ENCODE measurements around the gene ZNF197. TPM values are rescaled to one million over a fixed set of nuclear protein-coding genes. Genes with fewer than 3 reads are reported as not detected.
"Not testable (repeated sequence)": the region's sequence is repeated elsewhere in the genome, so short reads cannot be mapped to it uniquely, and the experiment has no call there.

The ZNF197 gene
- total RNA-seq, result 10 to 100 TPM; 17.6 to 51.2 (median 28.5) TPM

- intact Hi-C loops (cut with DNase I; ENCODE audit: low total_unique reads), result no loop called here
- peaks cover 0 to 5% of the 10 kb centered on the region in 2 donors for H3K4me1 ChIP-seq
- peak within 1 kb of the TSS; percentile 85 to 86 for H3K27ac ChIP-seq
- H3K4me3 ChIP-seq, result peak within 1 kb of the TSS; percentile 82 to 85
- no peaks in the 10 kb centered on the region for H3K36me3 ChIP-seq
- H3K27me3 ChIP-seq, result no peaks in the 10 kb centered on the region
- peak; percentile 81 for DNase-seq
- TF ChIP-seq POLR2A (IDR thresholded peaks at IDR 0.05), result no peak
- peak in 3 of 4 experiments; percentile 12 to 23 (median 18) for TF ChIP-seq CTCF (IDR thresholded peaks at IDR 0.05)
- no peaks in the 10 kb centered on the region for H3K9me3 ChIP-seq
Observed at GRCh38 chr3:44624749-44625480, at the start of gene ZNF197. Gene ZNF197, plus strand, starts transcription at chr3:44625036. Its CDS starts 4,119 bp downstream, at chr3:44629155.

DNA sequence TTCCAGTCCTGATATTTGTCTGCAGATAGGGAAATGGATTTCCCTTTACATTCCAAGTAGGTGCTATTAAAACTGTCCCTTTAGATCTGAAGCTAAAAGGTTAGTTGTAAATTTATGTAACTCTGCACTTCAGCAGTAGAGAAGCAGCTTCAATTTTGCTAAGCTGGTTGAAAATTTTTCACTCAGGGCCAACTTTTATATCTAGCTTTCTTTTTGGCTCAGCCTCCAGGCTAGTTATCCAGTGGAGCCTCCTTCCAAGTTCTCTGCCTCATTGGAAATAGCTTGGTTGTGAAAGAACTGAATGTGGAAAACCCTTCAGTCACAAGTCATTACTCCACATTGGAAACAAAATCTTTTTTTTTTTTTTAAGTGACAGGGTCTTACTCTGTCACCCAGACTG is 48.2 kb upstream of the ZNF197 start:
- peaks cover 0 to 5% of the 10 kb centered on the region in 2 donors for H3K9me3 ChIP-seq
- H3K36me3 ChIP-seq, result no peaks in the 10 kb centered on the region
- DNase-seq, result no peak
- H3K27ac ChIP-seq, result no peak overlapping the region
- H3K4me3 ChIP-seq, result no peak overlapping the region
- H3K4me1 ChIP-seq, result no peaks in the 10 kb centered on the region
- TF ChIP-seq POLR2A (IDR thresholded peaks at IDR 0.05), result no peak
- no peak for TF ChIP-seq CTCF (IDR thresholded peaks at IDR 0.05)
- no peaks in the 10 kb centered on the region for H3K27me3 ChIP-seq
- intact Hi-C loops (cut with DNase I; ENCODE audit: low total_unique reads), result no loop called here

DNA sequence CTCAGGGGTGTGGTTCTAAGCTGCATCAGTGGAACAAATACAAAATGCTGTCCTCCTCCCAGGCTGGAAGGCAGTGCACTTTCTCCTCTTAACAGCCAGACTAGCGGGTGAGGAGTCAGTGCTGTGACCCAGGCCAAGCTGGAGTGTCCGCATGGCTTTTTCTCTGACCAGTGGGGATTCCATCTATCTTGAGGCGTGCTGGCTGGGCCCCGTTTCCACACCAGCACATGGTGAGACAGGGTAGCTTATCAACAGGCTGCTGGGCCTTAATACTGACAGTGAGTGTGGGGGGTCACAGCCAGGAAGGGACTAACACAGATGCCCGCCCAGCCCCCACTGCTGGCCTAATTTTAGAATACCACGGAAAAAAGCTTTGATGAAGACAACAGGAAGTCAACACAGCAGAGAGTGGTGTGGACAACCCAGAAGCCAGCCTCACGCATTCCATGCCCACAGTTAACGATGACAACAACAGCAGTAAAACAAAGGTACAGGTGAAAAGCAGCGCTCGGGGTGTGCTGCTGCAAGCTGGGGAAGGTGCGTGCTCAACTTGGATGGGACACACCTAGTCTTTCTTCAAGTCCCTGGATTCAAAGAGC is 47.4 kb upstream of the ZNF197 start:
- H3K36me3 ChIP-seq; H3K27ac ChIP-seq; DNase-seq; intact Hi-C loops (cut with DNase I; ENCODE audit: low total_unique reads); H3K4me3 ChIP-seq; H3K9me3 ChIP-seq; H3K27me3 ChIP-seq; H3K4me1 ChIP-seq: not testable (repeated sequence)

DNA sequence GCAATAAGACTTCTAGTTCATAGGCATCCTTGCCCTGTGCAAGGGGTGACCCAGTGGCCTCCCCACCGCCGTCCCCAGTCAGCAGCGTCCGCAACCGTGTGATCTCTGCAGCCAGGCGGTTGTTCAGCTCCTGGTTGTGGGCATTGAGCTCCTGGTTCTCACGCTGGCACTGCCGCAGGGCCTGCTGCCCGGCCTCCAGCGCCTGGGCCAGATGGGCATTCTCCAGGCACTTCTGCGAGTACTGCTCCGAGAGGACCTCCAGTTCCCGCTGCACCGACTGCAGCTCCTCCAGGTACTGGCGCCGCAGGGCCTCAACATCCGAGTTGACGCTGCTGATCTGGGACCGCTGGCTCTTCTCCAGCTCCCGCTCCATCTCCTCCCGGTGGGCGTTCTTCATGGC is 46.5 kb upstream of the ZNF197 start:
- H3K4me3 ChIP-seq; H3K27me3 ChIP-seq; H3K27ac ChIP-seq; DNase-seq; intact Hi-C loops (cut with DNase I; ENCODE audit: low total_unique reads); H3K4me1 ChIP-seq; H3K36me3 ChIP-seq; H3K9me3 ChIP-seq: not testable (repeated sequence)

- intact Hi-C loops (cut with DNase I; ENCODE audit: low total_unique reads); H3K36me3 ChIP-seq; H3K9me3 ChIP-seq: not testable (repeated sequence)
Observed at GRCh38 chr3:44578924-44579515, 45.8 kb upstream of the ZNF197 start.

DNA sequence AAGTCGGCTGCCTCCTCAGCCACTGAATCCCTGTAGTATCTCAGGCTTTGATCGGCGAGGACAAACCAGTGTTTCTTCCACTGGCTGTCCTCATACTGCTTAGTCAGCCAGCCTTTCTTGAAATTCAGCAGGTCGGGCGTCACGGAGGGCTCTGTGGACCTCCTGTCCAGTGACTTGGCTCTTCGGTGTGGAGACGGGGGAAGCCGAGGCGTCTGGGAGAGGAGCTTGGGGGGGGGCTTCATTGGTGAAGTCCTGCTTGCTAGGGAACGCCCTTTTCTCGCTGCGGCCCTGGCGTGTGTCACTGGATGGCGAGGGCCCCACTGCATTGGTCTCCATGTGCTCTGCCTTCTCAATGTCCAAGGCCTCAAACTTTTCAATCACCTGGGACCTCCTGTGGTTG is 45.1 kb upstream of the ZNF197 start:
- H3K4me3 ChIP-seq; H3K4me1 ChIP-seq; H3K36me3 ChIP-seq; intact Hi-C loops (cut with DNase I; ENCODE audit: low total_unique reads); H3K27me3 ChIP-seq; H3K27ac ChIP-seq; DNase-seq; H3K9me3 ChIP-seq: not testable (repeated sequence)

More at GRCh38 chr3:44578924-44579515, 45.8 kb upstream of the ZNF197 start:
- not testable (repeated sequence) for H3K4me3 ChIP-seq, H3K27ac ChIP-seq, H3K27me3 ChIP-seq, H3K4me1 ChIP-seq
- peak in 1 of 2 donors; percentile 12 for DNase-seq

DNA sequence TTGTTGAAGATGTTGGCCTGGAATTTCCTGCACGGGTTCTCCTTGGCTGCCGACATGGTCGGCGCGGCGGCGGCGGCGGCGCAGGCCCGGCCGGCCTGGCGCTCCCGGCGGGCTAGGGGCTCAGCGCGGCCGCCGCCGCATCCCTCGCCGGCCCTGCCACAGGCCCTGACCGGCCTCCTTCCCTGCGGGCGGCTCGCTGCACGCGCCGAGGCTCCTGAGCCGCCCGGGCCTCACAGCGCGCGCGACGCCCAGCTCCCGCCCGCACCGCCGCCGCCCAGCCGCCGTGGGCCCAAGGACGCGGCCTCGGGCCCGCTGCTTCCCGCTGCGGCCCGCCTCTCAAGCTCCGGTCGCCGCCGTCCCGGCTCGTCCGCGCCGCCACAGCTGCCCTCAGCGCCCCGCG is 43.9 kb upstream of the ZNF197 start:
- intact Hi-C loops (cut with DNase I; ENCODE audit: low total_unique reads); H3K9me3 ChIP-seq; H3K36me3 ChIP-seq; H3K27me3 ChIP-seq; DNase-seq; H3K27ac ChIP-seq; H3K4me1 ChIP-seq; H3K4me3 ChIP-seq: not testable (repeated sequence)

All from uterus (tissue), 4 donors.